ENCODE data around the gene ERP44. TPM values are rescaled to one million over a fixed set of nuclear protein-coding genes. Genes with fewer than 3 reads are reported as not detected.
"Not testable (repeated sequence)": the region's sequence is repeated elsewhere in the genome, so short reads cannot be mapped to it uniquely, and the experiment has no call there.

ERP44 gene
- total RNA-seq, 4 donors from 2014 or later, result 7.0 to 10.8 (median 9.7) TPM

GRCh38 chr9:99998266-99998665, 100.5 kb downstream of the ERP44 start:
- Histone ChIP-seq H3K9me3 (no peaks in the 10 kb centered on the region), H3K36me3 (peaks cover 0 to 41% of the 10 kb centered on the region in 2 donors), H3K27me3 (no peaks in the 10 kb centered on the region), H3K27ac (no peak overlapping the region), H3K4me3 (no peak overlapping the region), H3K4me1 (no peaks in the 10 kb centered on the region)
- TF ChIP-seq CTCF (IDR thresholded peaks at IDR 0.05 in 4 of 5, conservative IDR thresholded peaks at IDR 0.05 in 1 of 5), result no peak
- TF ChIP-seq POLR2A (IDR thresholded peaks at IDR 0.05), result no peak
- ATAC-seq (no peak), DNase-seq (no peak)
- in situ Hi-C loops (cut with MboI; ENCODE audit: low sequenced_read_pairs in 4 of 4), result no loop called here
- intact Hi-C loops (cut with DNase I; ENCODE audit: low total_unique reads), result no loop called here

- H3K36me3 ChIP-seq; H3K4me3 ChIP-seq; H3K27ac ChIP-seq; H3K4me1 ChIP-seq; H3K9me3 ChIP-seq; ATAC-seq; in situ Hi-C loops (cut with MboI; ENCODE audit: low sequenced_read_pairs in 4 of 4); H3K27me3 ChIP-seq; DNase-seq; intact Hi-C loops (cut with DNase I; ENCODE audit: low total_unique reads): not testable (repeated sequence)
Measured at GRCh38 chr9:99990508-99990907, 108.3 kb downstream of the ERP44 start.

- H3K4me3 ChIP-seq, result no peak overlapping the region
- H3K9me3 ChIP-seq, result no peaks in the 10 kb centered on the region
- intact Hi-C loops (cut with DNase I; ENCODE audit: low total_unique reads), result no loop called here
- no peak overlapping the region for H3K27ac ChIP-seq
- in situ Hi-C loops (cut with MboI; ENCODE audit: low sequenced_read_pairs in 4 of 4), result no loop called here
- H3K36me3 ChIP-seq, result peaks cover 0 to 12% of the 10 kb centered on the region in 2 donors
- TF ChIP-seq CTCF (IDR thresholded peaks at IDR 0.05 in 4 of 5, conservative IDR thresholded peaks at IDR 0.05 in 1 of 5) (no peak), POLR2A (IDR thresholded peaks at IDR 0.05) (no peak)
- DNase-seq (no peak), ATAC-seq (no peak)
- no peaks in the 10 kb centered on the region for H3K4me1 ChIP-seq
- H3K27me3 ChIP-seq, result no peaks in the 10 kb centered on the region
Measured at GRCh38 chr9:99986642-99987041, 112.2 kb downstream of the ERP44 start.

- TF ChIP-seq CTCF (IDR thresholded peaks at IDR 0.05 in 4 of 5, conservative IDR thresholded peaks at IDR 0.05 in 1 of 5) (no peak), POLR2A (IDR thresholded peaks at IDR 0.05) (no peak)
- in situ Hi-C loops (cut with MboI; ENCODE audit: low sequenced_read_pairs in 4 of 4), result no loop called here
- DNase-seq (no peak), ATAC-seq (no peak)
- intact Hi-C loops (cut with DNase I; ENCODE audit: low total_unique reads), result no loop called here
- Histone ChIP-seq H3K27ac (no peak overlapping the region), H3K4me3 (no peak overlapping the region), H3K9me3 (no peaks in the 10 kb centered on the region), H3K27me3 (no peaks in the 10 kb centered on the region), H3K36me3 (peaks cover 0 to 9% of the 10 kb centered on the region in 2 donors), H3K4me1 (no peaks in the 10 kb centered on the region)
Measured at GRCh38 chr9:99980598-99980997, 118.2 kb downstream of the ERP44 start.

- no peak for DNase-seq
- Histone ChIP-seq H3K27ac (no peak overlapping the region), H3K27me3 (no peaks in the 10 kb centered on the region), H3K9me3 (no peaks in the 10 kb centered on the region), H3K4me1 (peaks cover 7 to 8% of the 10 kb centered on the region in 2 donors), H3K4me3 (no peak overlapping the region), H3K36me3 (no peaks in the 10 kb centered on the region)
- TF ChIP-seq POLR2A (IDR thresholded peaks at IDR 0.05) (no peak), CTCF (IDR thresholded peaks at IDR 0.05 in 4 of 5, conservative IDR thresholded peaks at IDR 0.05 in 1 of 5) (no peak)
- intact Hi-C loops (cut with DNase I; ENCODE audit: low total_unique reads), result no loop called here
- in situ Hi-C loops (cut with MboI; ENCODE audit: low sequenced_read_pairs in 4 of 4), result no loop called here
- no peak for ATAC-seq
Measured at GRCh38 chr9:99978221-99978620, 120.6 kb downstream of the ERP44 start.
